CD8-positive, alpha-beta memory T cell (primary cell): Measurements from ENCODE around the gene PDHX. TPM values are rescaled to one million over a fixed set of nuclear protein-coding genes. Genes with fewer than 3 reads are reported as not detected.

ENCODE experiments used
- CTCF ChIA-PET: fragments of 350-600 bp; sonication (Branson Sonifier 250); formaldehyde crosslinking; loops from one replicate; lab custom pipeline; 2021; ENCODE audit warnings: antibody characterized with exemption; lab: Charles Lee
- POLR2A ChIA-PET: fragments of 350-600 bp; sonication (Branson Sonifier 250); formaldehyde crosslinking; loops from one replicate; lab custom pipeline; 2021; ENCODE audit warnings: antibody characterized with exemption; lab: Charles Lee
- DNase-seq, 5 donors: peaks; one replicate each; pipeline versions ENCODE4 v3.0.0 to v3.0.0-alpha.2; 2020 to 2022; ENCODE audit warnings: mixed read lengths in 1 of 5
- H3K27ac ChIP-seq: one replicate; pipeline ENCODE4 v1.7.0; 2013; ENCODE audit warnings: low read depth, mild to moderate bottlenecking, low read length, moderate library complexity
- H3K27me3 ChIP-seq: 2 replicates; pipeline ENCODE4 v1.7.0; 2013; ENCODE audit warnings: low read length, mild to moderate bottlenecking; ENCODE audit not compliant: insufficient read depth, poor library complexity, severe bottlenecking
- H3K36me3 ChIP-seq: 2 replicates; pipeline ENCODE4 v1.7.0; 2013; ENCODE audit warnings: mild to moderate bottlenecking, low read length, moderate library complexity; ENCODE audit not compliant: insufficient read depth
- H3K4me1 ChIP-seq: 2 replicates; pipeline ENCODE4 v1.7.0; 2013; ENCODE audit warnings: mild to moderate bottlenecking, low read length, moderate library complexity; ENCODE audit not compliant: insufficient read depth
- H3K4me3 ChIP-seq: 2 replicates; pipeline ENCODE4 v1.7.0; 2013; ENCODE audit warnings: mild to moderate bottlenecking, low read length
- H3K9me3 ChIP-seq: 2 replicates; pipeline ENCODE4 v1.7.0; 2013; ENCODE audit warnings: mild to moderate bottlenecking, low read length
- H3K27ac Mint-ChIP-seq, 8 donors: one replicate each; pipeline ENCODE4 v1.8.0; 2020 to 2021; ENCODE audit warnings: mixed read lengths in 8 of 8, mild to moderate bottlenecking in 6 of 8, inconsistent platforms in 3 of 8, moderate library complexity in 3 of 8
- H3K27me3 Mint-ChIP-seq, 2 donors: one replicate each; pipeline ENCODE4 v1.8.0; 2020 to 2021; ENCODE audit warnings: mixed read lengths in 2 of 2, mild to moderate bottlenecking in 1 of 2, moderate library complexity in 1 of 2
- H3K36me3 Mint-ChIP-seq, 3 donors: one replicate each; pipeline ENCODE4 v1.8.0; 2020 to 2021; ENCODE audit warnings: mixed read lengths in 3 of 3, inconsistent platforms in 1 of 3, mild to moderate bottlenecking in 1 of 3
- H3K4me1 Mint-ChIP-seq, 3 donors: one replicate each; pipeline ENCODE4 v1.8.0; 2020 to 2021; ENCODE audit warnings: mixed read lengths in 3 of 3, inconsistent platforms in 1 of 3, mild to moderate bottlenecking in 1 of 3
- H3K4me3 Mint-ChIP-seq, 7 donors: one replicate each; pipeline ENCODE4 v1.8.0; 2020 to 2021; ENCODE audit warnings: mixed read lengths in 7 of 7, mild to moderate bottlenecking in 6 of 7, moderate library complexity in 4 of 7, inconsistent platforms in 2 of 7
- H3K9me3 Mint-ChIP-seq, 5 donors: one replicate each; pipeline ENCODE4 v1.8.0; 2020 to 2022; ENCODE audit warnings: mixed read lengths in 5 of 5, mild to moderate bottlenecking in 3 of 5, moderate library complexity in 2 of 5, inconsistent platforms in 1 of 5
- polyA plus RNA-seq: library from polyadenylated mRNA; unstranded; fragments of 300-500 nt; fragmentation: Illumina TruSeq; gene quantifications from one replicate; pipeline ENCODE4 v1.2.3, GENCODE V29; 2021
- total RNA-seq, 2 experiments: library from RNA; stranded (reverse); gene quantifications; one replicate each; pipeline ENCODE4 v1.2.3, GENCODE V29; 2021

PDHX gene
- total and polyA plus RNA-seq, 3 experiments from 2014 or later: 16.3 to 41.4 (median 37.8) TPM

GRCh38 chr11:35030716-35031213 is 114.3 kb downstream of the PDHX start:
- Mint-ChIP-seq H3K4me3 (peak overlapping the region; percentile 3 to 83 (median 70)), H3K27me3 (no peaks in the 10 kb centered on the region), H3K27ac (peak overlapping the region; percentile 35 to 95 (median 92)), H3K36me3 (peaks cover 0 to 19% (median 3%) of the 10 kb centered on the region in 3 donors), H3K4me1 (peaks cover 30 to 50% (median 44%) of the 10 kb centered on the region in 3 donors), H3K9me3 (peaks cover 0 to 1% (median 0%) of the 10 kb centered on the region in 5 donors)
- Histone ChIP-seq H3K27ac (peak overlapping the region; percentile 10), H3K36me3 (no peaks in the 10 kb centered on the region), H3K27me3 (no peaks in the 10 kb centered on the region), H3K9me3 (no peaks in the 10 kb centered on the region), H3K4me1 (peaks cover 28% of the 10 kb centered on the region), H3K4me3 (no peak overlapping the region)
- ChIA-PET CTCF (no interaction called here), POLR2A (interaction anchor here (0.7 kb wide), 1 partner anchor 108 kb away, joined by 7 read pairs; no protein-coding TSS in a partner anchor)
- DNase-seq: peak in 2 of 5 donors; percentile 31 to 63

DNA sequence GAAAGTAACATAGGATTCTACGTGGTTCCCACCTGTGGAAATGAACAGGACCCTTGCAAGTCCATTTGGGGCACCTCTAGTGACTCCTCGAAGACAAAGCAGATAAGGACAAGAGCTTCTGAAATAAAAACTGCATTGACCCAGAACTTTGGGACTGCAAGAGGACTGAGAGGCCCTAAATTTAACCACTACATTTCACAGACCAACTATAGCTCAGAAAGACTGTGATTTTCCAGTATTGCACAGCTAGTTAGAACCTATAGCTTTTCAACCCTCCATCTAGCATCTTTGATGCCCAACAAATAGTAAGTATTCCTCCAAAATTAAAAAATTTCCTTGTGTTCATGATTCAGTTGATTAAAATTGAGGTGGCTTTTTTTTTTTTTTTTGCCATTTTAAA is 114.9 kb downstream of the PDHX start:
- no peaks in the 10 kb centered on the region for H3K27me3 ChIP-seq
- H3K36me3 ChIP-seq: no peaks in the 10 kb centered on the region
- ChIA-PET POLR2A (interaction anchor here (0.7 kb wide), 2 partner anchors 107 to 174 kb away, joined by 5 to 7 read pairs; no protein-coding TSS in a partner anchor), CTCF (interaction anchor here (0.9 kb wide), 1 partner anchor 136 kb away, joined by 3 read pairs; no protein-coding TSS in a partner anchor)
- Mint-ChIP-seq H3K27me3 (no peaks in the 10 kb centered on the region), H3K27ac (peak overlapping the region in 4 of 8 donors; percentile 35 to 95 (median 93)), H3K9me3 (peaks cover 0 to 1% (median 0%) of the 10 kb centered on the region in 5 donors), H3K4me3 (no peak overlapping the region), H3K4me1 (peaks cover 30 to 50% (median 44%) of the 10 kb centered on the region in 3 donors), H3K36me3 (peaks cover 0 to 14% (median 3%) of the 10 kb centered on the region in 3 donors)
- no peaks in the 10 kb centered on the region for H3K9me3 ChIP-seq
- DNase-seq: no peak
- no peak overlapping the region for H3K27ac ChIP-seq
- no peak overlapping the region for H3K4me3 ChIP-seq
- H3K4me1 ChIP-seq: peaks cover 28% of the 10 kb centered on the region

- H3K27ac ChIP-seq: no peak overlapping the region
- Mint-ChIP-seq H3K4me3 (no peak overlapping the region), H3K4me1 (peaks cover 30 to 50% (median 44%) of the 10 kb centered on the region in 3 donors), H3K9me3 (peaks cover 0 to 1% (median 0%) of the 10 kb centered on the region in 5 donors), H3K27ac (peak overlapping the region in 3 of 8 donors; percentile 20 to 57 (median 48)), H3K36me3 (peaks cover 0 to 12% (median 3%) of the 10 kb centered on the region in 3 donors), H3K27me3 (peaks cover 0 to 1% of the 10 kb centered on the region in 2 donors)
- CTCF ChIA-PET: interaction anchor here (0.9 kb wide), 1 partner anchor 135 kb away, joined by 3 read pairs; no protein-coding TSS in a partner anchor
- no peaks in the 10 kb centered on the region for H3K27me3 ChIP-seq
- DNase-seq: no peak
- POLR2A ChIA-PET: interaction anchor here (0.7 kb wide), 1 partner anchor 173 kb away, joined by 5 read pairs; no protein-coding TSS in a partner anchor
- H3K4me3 ChIP-seq: no peak overlapping the region
- no peaks in the 10 kb centered on the region for H3K9me3 ChIP-seq
- peaks cover 28% of the 10 kb centered on the region for H3K4me1 ChIP-seq
- no peaks in the 10 kb centered on the region for H3K36me3 ChIP-seq
These were observed 115.4 kb downstream of the PDHX start for GRCh38 chr11:35031867-35032266.

DNA sequence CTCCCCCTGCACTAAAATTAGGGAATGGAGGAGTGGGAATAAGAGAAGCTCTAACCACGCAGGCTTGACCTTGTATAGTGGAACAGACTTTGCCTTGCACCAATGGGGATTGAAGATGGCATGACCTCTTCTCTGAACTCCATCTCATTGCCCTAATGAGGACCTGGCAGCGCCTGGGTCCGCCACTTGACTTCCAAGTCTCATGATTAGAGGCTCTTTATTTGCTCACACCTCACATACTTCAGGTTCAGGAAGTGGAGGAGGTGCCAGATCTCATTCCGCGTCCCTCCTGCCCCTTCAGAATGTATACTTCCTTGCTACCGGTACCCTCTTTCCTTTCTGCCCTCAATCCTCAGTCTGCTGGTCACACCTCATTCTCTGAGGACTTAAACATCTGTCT is 116.6 kb downstream of the PDHX start:
- H3K4me1 ChIP-seq: peaks cover 28% of the 10 kb centered on the region
- H3K27ac ChIP-seq: no peak overlapping the region
- peak overlapping the region in 5 of 8 donors; percentile 3 to 87 (median 58) for H3K27ac Mint-ChIP-seq
- peaks cover 30 to 50% (median 44%) of the 10 kb centered on the region in 3 donors for H3K4me1 Mint-ChIP-seq
- H3K36me3 Mint-ChIP-seq: peaks cover 0 to 9% (median 3%) of the 10 kb centered on the region in 3 donors
- H3K4me3 ChIP-seq: no peak overlapping the region
- H3K9me3 Mint-ChIP-seq: no peaks in the 10 kb centered on the region
- H3K27me3 ChIP-seq: no peaks in the 10 kb centered on the region
- POLR2A ChIA-PET: no interaction called here
- H3K9me3 ChIP-seq: no peaks in the 10 kb centered on the region
- CTCF ChIA-PET: no interaction called here
- no peak for DNase-seq
- H3K4me3 Mint-ChIP-seq: no peak overlapping the region
- no peaks in the 10 kb centered on the region for H3K36me3 ChIP-seq
- peaks cover 0 to 3% of the 10 kb centered on the region in 2 donors for H3K27me3 Mint-ChIP-seq

DNA sequence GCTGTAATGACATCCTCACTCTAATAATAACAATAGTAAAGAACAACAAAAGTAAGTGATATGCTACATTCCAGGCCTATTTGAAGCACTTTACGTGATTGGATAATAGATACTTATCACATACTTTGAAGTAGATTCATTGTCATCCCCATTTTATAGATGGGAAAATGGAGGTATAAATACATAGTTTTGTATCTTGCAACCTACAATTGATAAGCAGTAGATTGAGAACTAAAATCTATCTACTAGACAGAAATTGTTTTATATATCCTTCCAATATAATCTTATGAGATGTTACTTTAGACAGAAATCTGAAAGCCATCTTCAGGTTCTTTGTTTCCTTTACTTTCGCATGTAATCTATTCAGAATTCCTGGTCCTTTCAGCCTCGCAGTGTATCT is 118.0 kb downstream of the PDHX start:
- CTCF ChIA-PET: no interaction called here
- Mint-ChIP-seq H3K27ac (peak overlapping the region in 1 of 8 donors; percentile 2), H3K4me3 (no peak overlapping the region)

DNA sequence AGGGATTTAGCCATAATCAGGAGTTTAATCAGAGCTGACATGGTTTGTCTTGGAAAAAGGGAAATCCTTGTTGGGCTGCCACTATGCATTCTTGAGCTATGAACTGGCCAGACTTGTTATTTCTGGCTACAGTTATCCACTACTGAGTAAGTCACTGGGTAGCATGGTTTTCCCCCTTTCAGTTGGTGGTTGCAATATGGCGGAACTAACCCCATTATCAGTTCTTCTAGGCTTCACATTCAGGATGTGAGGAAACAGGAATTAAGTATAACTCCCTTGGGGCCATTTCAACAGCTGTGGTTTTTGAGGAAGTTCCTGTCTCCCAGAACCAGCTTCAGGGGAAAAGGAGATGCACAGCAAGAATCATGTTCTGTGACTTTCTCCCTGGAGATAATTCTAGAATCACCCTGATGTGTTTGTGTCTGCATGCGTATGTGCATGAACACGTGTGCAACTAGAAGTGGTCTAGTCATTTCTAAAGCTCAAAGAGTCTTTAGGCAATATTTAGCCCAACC is 119.5 kb downstream of the PDHX start:
- Histone ChIP-seq H3K36me3 (no peaks in the 10 kb centered on the region), H3K4me1 (peaks cover 24% of the 10 kb centered on the region), H3K27me3 (no peaks in the 10 kb centered on the region), H3K27ac (no peak overlapping the region), H3K4me3 (no peak overlapping the region), H3K9me3 (no peaks in the 10 kb centered on the region)
- ChIA-PET POLR2A (no interaction called here), CTCF (interaction anchor here (1.1 to 1.5 kb wide), 3 partner anchors 9 to 110 kb away, joined by 3 read pairs; no protein-coding TSS in a partner anchor)
- no peak overlapping the region for H3K4me3 Mint-ChIP-seq
- DNase-seq: no peak
- H3K4me1 Mint-ChIP-seq: peaks cover 29 to 58% (median 46%) of the 10 kb centered on the region in 3 donors
- no peak overlapping the region for H3K27ac Mint-ChIP-seq
- H3K27me3 Mint-ChIP-seq: peaks cover 0 to 3% of the 10 kb centered on the region in 2 donors
- H3K36me3 Mint-ChIP-seq: peaks cover 2 to 5% (median 3%) of the 10 kb centered on the region in 3 donors
- H3K9me3 Mint-ChIP-seq: no peaks in the 10 kb centered on the region

More for the DNA sequence above, 118.0 kb downstream of the PDHX start:
- Histone ChIP-seq H3K9me3 (no peaks in the 10 kb centered on the region), H3K27ac (no peak overlapping the region), H3K27me3 (no peaks in the 10 kb centered on the region), H3K4me1 (peaks cover 28% of the 10 kb centered on the region), H3K4me3 (no peak overlapping the region), H3K36me3 (no peaks in the 10 kb centered on the region)
- Mint-ChIP-seq H3K27me3 (peaks cover 0 to 3% of the 10 kb centered on the region in 2 donors), H3K36me3 (peaks cover 0 to 5% (median 3%) of the 10 kb centered on the region in 3 donors), H3K9me3 (no peaks in the 10 kb centered on the region), H3K4me1 (peaks cover 32 to 56% (median 47%) of the 10 kb centered on the region in 3 donors)
- no peak for DNase-seq
- POLR2A ChIA-PET: no interaction called here

DNA sequence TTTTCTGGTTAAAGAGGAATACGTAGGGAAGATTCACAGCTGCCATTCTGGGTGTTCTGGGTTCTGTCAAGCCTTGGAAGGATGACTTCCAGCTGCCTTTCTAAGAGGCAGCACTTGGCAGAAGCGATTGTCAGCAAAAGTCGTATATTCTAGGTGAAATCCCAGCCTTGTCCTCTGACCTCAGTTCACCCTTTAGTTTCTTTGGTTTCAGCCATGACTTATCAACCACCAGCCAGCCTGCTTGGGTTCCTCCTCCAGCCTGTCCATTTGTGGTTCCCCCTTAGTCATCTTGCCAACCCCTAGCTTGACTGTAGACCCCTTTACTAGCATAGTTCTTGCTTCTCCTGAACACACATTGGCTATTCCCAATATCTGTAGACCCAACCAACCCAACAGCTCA is 120.2 kb downstream of the PDHX start:
- Histone ChIP-seq H3K36me3 (no peaks in the 10 kb centered on the region), H3K27me3 (no peaks in the 10 kb centered on the region), H3K4me1 (peaks cover 24% of the 10 kb centered on the region), H3K27ac (no peak overlapping the region), H3K4me3 (no peak overlapping the region), H3K9me3 (no peaks in the 10 kb centered on the region)
- DNase-seq: no peak
- ChIA-PET POLR2A (no interaction called here), CTCF (interaction anchor here (1.1 to 1.5 kb wide), 2 partner anchors 103 to 110 kb away, joined by 3 read pairs; no protein-coding TSS in a partner anchor)
- H3K27me3 Mint-ChIP-seq: peaks cover 0 to 3% of the 10 kb centered on the region in 2 donors
- peak overlapping the region in 2 of 8 donors; percentile 30 to 51 for H3K27ac Mint-ChIP-seq
- H3K36me3 Mint-ChIP-seq: peaks cover 2 to 5% (median 3%) of the 10 kb centered on the region in 3 donors
- H3K4me3 Mint-ChIP-seq: peak overlapping the region in 1 of 7 donors; percentile 55
- no peaks in the 10 kb centered on the region for H3K9me3 Mint-ChIP-seq
- H3K4me1 Mint-ChIP-seq: peaks cover 32 to 60% (median 48%) of the 10 kb centered on the region in 3 donors
